SU-DHL-6 (cell line): ENCODE measurements around the gene KRT20.

Source experiments
- H2AFZ ChIP-seq: fragments of 200-600 bp; sonication (generic); 2 replicates; pipeline ENCODE4 v1.6.1; 2014; ENCODE audit warnings: low read depth, mild to moderate bottlenecking, moderate library complexity, mixed read lengths, antibody characterized with exemption, low read length; ENCODE audit not compliant: severe bottlenecking
- H3F3A ChIP-seq: fragments of 200-600 bp; shearing (Covaris generic); 2 replicates; pipeline ENCODE4 v1.6.0; 2016; ENCODE audit warnings: antibody characterized with exemption, mild to moderate bottlenecking; ENCODE audit not compliant: insufficient read depth
- H3K27ac ChIP-seq: fragments of 200-600 bp; sonication (generic); 2 replicates; pipeline ENCODE4 v1.5.1; 2016; ENCODE audit warnings: low read depth, mild to moderate bottlenecking, low read length, moderate library complexity, mixed read lengths
- H3K27me3 ChIP-seq: fragments of 200-600 bp; sonication (generic), shearing (Covaris generic); 2 replicates; pipeline ENCODE4 v1.6.0; 2014; ENCODE audit warnings: mild to moderate bottlenecking, low read length
- H3K36me3 ChIP-seq: fragments of 200-600 bp; sonication (generic); 2 replicates; pipeline ENCODE4 v1.6.1; 2014; ENCODE audit warnings: mild to moderate bottlenecking, low read length, mixed read lengths
- H3K4me2 ChIP-seq: fragments of 300-600, 200-600 bp; shearing (Covaris generic), sonication (generic); 2 replicates; pipeline ENCODE4 v1.6.0; 2014; ENCODE audit warnings: low read length, low read depth, mild to moderate bottlenecking; ENCODE audit not compliant: poor library complexity, severe bottlenecking
- H3K4me3 ChIP-seq: fragments of 200-600 bp; sonication (generic); 2 replicates; pipeline ENCODE4 v1.5.1; 2014; ENCODE audit warnings: antibody characterized with exemption, low read length, mild to moderate bottlenecking, mixed read lengths; ENCODE audit not compliant: insufficient read depth, poor library complexity, severe bottlenecking
- H3K79me2 ChIP-seq: fragments of 200-600 bp; sonication (generic); 2 replicates; pipeline ENCODE4 v1.6.1; 2014; ENCODE audit warnings: mild to moderate bottlenecking, low read length, moderate library complexity; ENCODE audit not compliant: insufficient read depth
- H3K9ac ChIP-seq: fragments of 200-600 bp; sonication (generic); 2 replicates; pipeline ENCODE4 v1.7.0; 2014; ENCODE audit warnings: mild to moderate bottlenecking, low read length
- H3K9me2 ChIP-seq: fragments of 200-600 bp; sonication (generic); replicated peaks from 2 replicates; pipeline ENCODE4 v1.6.1; 2014; ENCODE audit warnings: low read length; ENCODE audit not compliant: insufficient read depth
- H3K9me3 ChIP-seq: fragments of 200-600 bp; sonication (generic); 2 replicates; pipeline ENCODE4 v1.6.1; 2014; ENCODE audit warnings: low read length, mixed read lengths; ENCODE audit not compliant: insufficient read depth
- H4K20me1 ChIP-seq: fragments of 200-600 bp; sonication (generic); 2 replicates; pipeline ENCODE4 v1.6.1; 2014; ENCODE audit warnings: low read depth, mild to moderate bottlenecking, antibody characterized with exemption, low read length, moderate library complexity, mixed read lengths
- EZH2phosphoT487 ChIP-seq: fragments of 200-600 bp; sonication (generic), shearing (Covaris generic); conservative IDR thresholded peaks from 2 replicates; pipeline ENCODE4 v1.6.1; 2018; ENCODE audit warnings: mild to moderate bottlenecking, antibody characterized with exemption, low read length, moderate library complexity, mixed read lengths
- TF ChIP-seq, protein P1 (sequence below): fragments of 200-600 bp; sonication (generic); IDR thresholded peaks from one replicate; pipeline ENCODE4 v1.5.1; 2017; ENCODE audit warnings: antibody characterized with exemption, mild to moderate bottlenecking, low read length, moderate library complexity; ENCODE audit not compliant: insufficient read depth, poor library complexity, severe bottlenecking

The KRT20 gene

DNA sequence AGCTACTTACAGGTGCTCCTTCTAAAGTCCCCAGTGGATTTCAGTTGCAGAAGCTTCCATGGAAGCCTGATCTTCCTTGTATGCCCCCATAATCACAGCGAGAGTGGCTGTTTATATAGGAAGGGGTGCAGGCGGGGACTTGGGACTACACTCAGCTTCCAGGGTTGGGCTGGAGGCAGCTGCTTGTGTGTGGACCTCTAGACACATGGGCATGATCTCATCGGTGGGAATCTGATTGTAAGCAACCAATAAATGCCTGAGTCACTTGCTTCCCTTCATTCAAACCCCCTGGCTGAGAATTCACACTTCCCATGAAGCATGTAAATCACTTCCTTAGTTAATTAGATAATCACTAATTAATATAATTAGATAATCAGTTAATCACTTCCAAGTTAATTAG is 1.0 kb upstream of the KRT20 start:
- H3K9ac ChIP-seq = no peak overlapping the region
- no peaks in the 10 kb centered on the region for H3K27me3 ChIP-seq
- no peak overlapping the region for H2AFZ ChIP-seq
- no peak overlapping the region for H3K4me3 ChIP-seq
- no peak for TF ChIP-seq EZH2phosphoT487
- TF ChIP-seq, protein P1, sequence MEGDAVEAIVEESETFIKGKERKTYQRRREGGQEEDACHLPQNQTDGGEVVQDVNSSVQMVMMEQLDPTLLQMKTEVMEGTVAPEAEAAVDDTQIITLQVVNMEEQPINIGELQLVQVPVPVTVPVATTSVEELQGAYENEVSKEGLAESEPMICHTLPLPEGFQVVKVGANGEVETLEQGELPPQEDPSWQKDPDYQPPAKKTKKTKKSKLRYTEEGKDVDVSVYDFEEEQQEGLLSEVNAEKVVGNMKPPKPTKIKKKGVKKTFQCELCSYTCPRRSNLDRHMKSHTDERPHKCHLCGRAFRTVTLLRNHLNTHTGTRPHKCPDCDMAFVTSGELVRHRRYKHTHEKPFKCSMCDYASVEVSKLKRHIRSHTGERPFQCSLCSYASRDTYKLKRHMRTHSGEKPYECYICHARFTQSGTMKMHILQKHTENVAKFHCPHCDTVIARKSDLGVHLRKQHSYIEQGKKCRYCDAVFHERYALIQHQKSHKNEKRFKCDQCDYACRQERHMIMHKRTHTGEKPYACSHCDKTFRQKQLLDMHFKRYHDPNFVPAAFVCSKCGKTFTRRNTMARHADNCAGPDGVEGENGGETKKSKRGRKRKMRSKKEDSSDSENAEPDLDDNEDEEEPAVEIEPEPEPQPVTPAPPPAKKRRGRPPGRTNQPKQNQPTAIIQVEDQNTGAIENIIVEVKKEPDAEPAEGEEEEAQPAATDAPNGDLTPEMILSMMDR = no peak
- H3K27ac ChIP-seq = no peak overlapping the region
- H3K4me2 ChIP-seq = no peak overlapping the region
- H3K9me2 ChIP-seq = no peaks in the 10 kb centered on the region
- no peaks in the 10 kb centered on the region for H3K9me3 ChIP-seq
- H3K36me3 ChIP-seq = no peaks in the 10 kb centered on the region
- H4K20me1 ChIP-seq = no peaks in the 10 kb centered on the region
- no peaks in the 10 kb centered on the region for H3K79me2 ChIP-seq
- H3F3A ChIP-seq = no peaks in the 10 kb centered on the region

DNA sequence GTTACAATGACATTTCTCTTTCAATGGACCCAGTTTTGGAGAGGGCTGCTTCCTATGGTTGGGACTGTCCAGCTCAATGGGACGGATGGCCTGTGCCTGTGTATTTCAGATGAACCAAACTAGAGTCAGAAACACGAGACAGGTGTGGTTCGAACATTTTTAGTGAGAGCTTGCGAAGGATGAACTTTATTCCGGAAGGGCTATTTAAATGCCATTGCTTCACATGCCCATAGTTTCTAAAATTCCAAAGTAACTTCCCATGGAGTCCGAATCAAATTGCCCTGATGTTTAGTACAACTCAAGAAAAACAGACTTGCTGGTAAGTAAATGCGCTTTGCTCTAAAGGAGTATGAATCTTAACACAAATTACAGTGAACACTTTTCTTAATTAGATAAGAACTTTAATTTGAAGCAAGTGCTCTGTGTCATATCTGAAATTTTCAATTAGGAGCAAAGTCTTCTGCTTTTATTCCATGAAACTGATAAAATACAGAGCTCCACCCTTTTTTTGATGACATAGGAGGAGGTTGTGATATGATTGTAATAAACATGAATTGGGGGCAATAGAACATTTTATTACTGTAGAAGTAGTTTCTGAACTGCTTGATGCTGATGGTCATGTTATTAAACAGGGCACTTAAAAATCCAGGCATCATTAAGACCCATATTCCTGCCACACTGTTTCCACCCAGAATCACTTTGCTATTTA is 1.3 kb downstream of the KRT20 start:
- H3K4me2 ChIP-seq = no peak overlapping the region
- no peak overlapping the region for H2AFZ ChIP-seq
- H3K27ac ChIP-seq = no peak overlapping the region
- H3K9me2 ChIP-seq = no peaks in the 10 kb centered on the region
- H3K9ac ChIP-seq = no peak overlapping the region
- TF ChIP-seq, protein P1 = no peak
- no peak for TF ChIP-seq EZH2phosphoT487
- H3K9me3 ChIP-seq = no peaks in the 10 kb centered on the region
- no peaks in the 10 kb centered on the region for H4K20me1 ChIP-seq
- no peaks in the 10 kb centered on the region for H3F3A ChIP-seq
- H3K79me2 ChIP-seq = no peaks in the 10 kb centered on the region
- H3K27me3 ChIP-seq = no peaks in the 10 kb centered on the region
- no peaks in the 10 kb centered on the region for H3K36me3 ChIP-seq
- no peak overlapping the region for H3K4me3 ChIP-seq

DNA sequence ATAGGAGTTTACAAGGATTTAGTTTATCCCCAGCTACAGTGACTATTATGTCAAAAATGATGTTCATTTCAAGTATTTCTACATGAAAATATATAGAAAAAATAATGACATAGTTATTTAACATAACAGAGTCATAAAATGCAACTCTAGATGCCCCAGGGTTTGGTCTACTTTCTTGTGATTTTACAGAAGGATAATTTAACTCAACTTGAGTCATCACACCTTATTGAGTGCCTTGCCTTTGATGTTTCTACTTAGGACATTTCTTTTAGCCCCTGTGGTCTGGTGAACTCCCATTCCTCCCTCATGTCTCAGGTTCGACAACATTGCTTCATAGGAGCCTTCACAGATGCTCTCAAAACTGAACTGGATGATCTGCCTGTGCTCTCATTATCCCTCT is 2.0 kb downstream of the KRT20 start:
- H3K27me3 ChIP-seq = no peaks in the 10 kb centered on the region
- H3K36me3 ChIP-seq = no peaks in the 10 kb centered on the region
- no peak overlapping the region for H2AFZ ChIP-seq
- H3K4me2 ChIP-seq = no peak overlapping the region
- no peaks in the 10 kb centered on the region for H4K20me1 ChIP-seq
- no peaks in the 10 kb centered on the region for H3K9me3 ChIP-seq
- no peak overlapping the region for H3K27ac ChIP-seq
- no peaks in the 10 kb centered on the region for H3F3A ChIP-seq
- H3K4me3 ChIP-seq = no peak overlapping the region
- no peak for TF ChIP-seq EZH2phosphoT487
- TF ChIP-seq, protein P1 = no peak
- H3K9me2 ChIP-seq = no peaks in the 10 kb centered on the region
- no peaks in the 10 kb centered on the region for H3K79me2 ChIP-seq
- H3K9ac ChIP-seq = no peak overlapping the region
